Mesendoderm (in vitro differentiated cells): ENCODE data around the gene CCDC138. TPM values are rescaled to one million over a fixed set of nuclear protein-coding genes. Genes with fewer than 3 reads are reported as not detected.
"Not testable (repeated sequence)": the region's sequence is repeated elsewhere in the genome, so short reads cannot be mapped to it uniquely, and the experiment has no call there.

ENCODE experiments used
- DNase-seq: peaks from one replicate; pipeline ENCODE4 v3.0.0; 2013
- H2AK5ac ChIP-seq: 2 replicates; pipeline ENCODE4 v1.6.1; 2013; ENCODE audit warnings: low read length, inconsistent platforms
- H2BK120ac ChIP-seq: 2 replicates; pipeline ENCODE4 v1.6.1; 2013; ENCODE audit warnings: low read depth, mild to moderate bottlenecking, low read length, moderate library complexity, mixed read lengths
- H2BK15ac ChIP-seq: replicated peaks from 2 replicates; pipeline ENCODE4 v1.6.1; 2013; ENCODE audit warnings: low read depth, mild to moderate bottlenecking, moderate library complexity
- H2BK5ac ChIP-seq: 2 replicates; pipeline ENCODE4 v1.6.1; 2013; ENCODE audit warnings: low read length, inconsistent platforms
- H3K18ac ChIP-seq: 2 replicates; pipeline ENCODE4 v1.6.1; 2013; ENCODE audit warnings: mild to moderate bottlenecking, low read length, mixed read lengths
- H3K23ac ChIP-seq: one replicate; pipeline ENCODE4 v1.6.1; 2013; ENCODE audit warnings: low read length
- H3K27ac ChIP-seq: 2 replicates; pipeline ENCODE4 v1.5.1; 2013; ENCODE audit warnings: low read depth, mild to moderate bottlenecking, inconsistent platforms, low read length, moderate library complexity
- H3K27me3 ChIP-seq: 2 replicates; pipeline ENCODE4 v1.6.1; 2013; ENCODE audit warnings: low read length, control low read depth, mild to moderate bottlenecking, inconsistent platforms; ENCODE audit not compliant: insufficient read depth, poor library complexity
- H3K36me3 ChIP-seq: 2 replicates; pipeline ENCODE4 v1.6.1; 2013; ENCODE audit warnings: low read length, inconsistent platforms; ENCODE audit not compliant: control insufficient read depth, insufficient read depth
- H3K4ac ChIP-seq: one replicate; pipeline ENCODE4 v1.6.1; 2013; ENCODE audit warnings: low read depth, mild to moderate bottlenecking, low read length, moderate library complexity
- H3K4me1 ChIP-seq: 2 replicates; pipeline ENCODE4 v1.6.1; 2013; ENCODE audit warnings: low read depth, low read length, inconsistent platforms; ENCODE audit not compliant: control insufficient read depth
- H3K4me2 ChIP-seq: 2 replicates; pipeline ENCODE4 v1.6.1; 2013; ENCODE audit warnings: low read length
- H3K4me3 ChIP-seq: 2 replicates; pipeline ENCODE4 v1.5.1; 2013; ENCODE audit warnings: mild to moderate bottlenecking, low read length
- H3K56ac ChIP-seq: one replicate; pipeline ENCODE4 v1.6.1; 2013; ENCODE audit warnings: low read length
- H3K79me1 ChIP-seq: 2 replicates; pipeline ENCODE4 v1.6.1; 2013; ENCODE audit warnings: low read length, inconsistent platforms
- H3K79me2 ChIP-seq: 2 replicates; pipeline ENCODE4 v1.6.1; 2013; ENCODE audit warnings: mild to moderate bottlenecking, low read length; ENCODE audit not compliant: control insufficient read depth, insufficient read depth
- H3K9ac ChIP-seq: 2 replicates; pipeline ENCODE4 v1.6.1; 2013; ENCODE audit warnings: low read length, inconsistent platforms
- H4K5ac ChIP-seq: one replicate; pipeline ENCODE4 v1.6.1; 2013; ENCODE audit warnings: low read length
- H4K8ac ChIP-seq: one replicate; pipeline ENCODE4 v1.6.1; 2013; ENCODE audit warnings: low read depth, mild to moderate bottlenecking, control low read depth, low read length, moderate library complexity
- WGBS: extraction: QIAGEN DNeasy Blood & Tissue Kit; methylation state at CpG from one replicate; pipeline ENCODE4 v1.1.7; 2013; ENCODE audit warnings: low lambda C conversion rate, missing lambda C conversion rate; ENCODE audit not compliant: insufficient coverage; ENCODE audit errors: extremely low coverage; 5-methylcytosine and 5-hydroxymethylcytosine counted together
- polyA plus RNA-seq, 2 experiments: library from polyadenylated mRNA; stranded (reverse); fragments of 200-250 nt; gene quantifications; one replicate each; pipeline ENCODE4 v1.2.3, GENCODE V29; 2013

The CCDC138 gene
- polyA plus RNA-seq (2013, experiment 1 of 2) = 19.4 TPM
- polyA plus RNA-seq (2013, experiment 2 of 2) = 19.5 TPM

- Histone ChIP-seq H3K18ac (no peak within 1 kb of the TSS), H3K79me1 (no peaks in the 10 kb centered on the region), H4K5ac (no peak within 1 kb of the TSS), H2BK5ac (no peak within 1 kb of the TSS), H2BK120ac (no peak within 1 kb of the TSS), H3K4me3 (peak within 1 kb of the TSS; percentile 77), H3K4me1 (no peaks in the 10 kb centered on the region), H3K27me3 (no peaks in the 10 kb centered on the region), H3K4ac (no peak within 1 kb of the TSS), H2AK5ac (no peak within 1 kb of the TSS), H3K36me3 (peaks cover 2% of the 10 kb centered on the region), H3K23ac (no peak within 1 kb of the TSS), H3K9ac (peak within 1 kb of the TSS; percentile 84), H4K8ac (no peak within 1 kb of the TSS), H3K79me2 (peaks cover 5% of the 10 kb centered on the region), H3K56ac (peak within 1 kb of the TSS; percentile 94), H2BK15ac (no peak within 1 kb of the TSS), H3K27ac (peak within 1 kb of the TSS; percentile 75), H3K4me2 (peak within 1 kb of the TSS; percentile 89)
- peak; percentile 96 for DNase-seq
- WGBS = no CpG with 5 or more reads among the region's 78 CpGs
These were observed at the start of gene CCDC138 for GRCh38 chr2:108786354-108787215. TSS of gene CCDC138 (plus strand) at chr2:108786771. CDS start at chr2:108786823, 52 bp downstream.

DNA sequence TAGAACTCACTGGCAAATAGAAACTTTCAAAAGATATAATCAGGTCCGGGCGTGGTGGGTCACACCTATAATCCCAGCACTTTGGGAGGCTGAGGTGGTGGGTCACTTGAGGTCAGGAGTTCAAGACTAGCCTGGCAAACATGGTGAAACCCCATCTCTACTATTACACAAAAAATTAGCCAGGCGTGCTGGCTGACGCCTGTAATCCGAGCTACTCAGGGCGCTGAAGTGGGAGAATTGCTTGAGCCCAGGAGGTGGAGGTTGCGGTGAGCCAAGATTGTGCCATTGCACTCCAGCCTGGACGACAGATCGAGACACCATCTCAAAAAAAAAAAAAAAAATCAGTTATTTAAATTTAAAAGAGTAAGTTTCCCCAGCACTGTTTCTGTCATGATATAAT lies 28.6 kb upstream of the CCDC138 start:
- not testable (repeated sequence) for H3K36me3 ChIP-seq

DNA sequence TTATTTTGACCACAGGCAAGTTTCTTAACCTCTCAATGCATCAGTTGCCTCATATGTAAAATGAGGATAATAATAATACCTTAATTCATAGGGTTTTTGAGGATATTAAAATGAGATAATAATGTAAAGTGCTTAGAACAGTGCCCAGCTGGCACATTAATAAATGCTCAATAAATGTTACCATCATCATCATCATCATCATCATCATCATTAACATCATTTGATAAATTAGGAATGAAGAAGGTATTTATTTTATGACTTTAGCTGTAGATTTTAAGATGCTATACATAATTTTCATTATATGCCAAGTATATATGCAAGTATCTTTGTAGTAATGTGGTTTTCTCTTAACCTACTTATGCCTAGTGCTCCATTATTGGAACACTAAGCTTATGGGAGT lies 24.0 kb upstream of the CCDC138 start:
- H3K79me1 ChIP-seq, H2AK5ac ChIP-seq, H3K4me3 ChIP-seq, H3K27me3 ChIP-seq, H3K4ac ChIP-seq, H3K79me2 ChIP-seq, H2BK5ac ChIP-seq, H3K9ac ChIP-seq, H3K18ac ChIP-seq, H3K4me2 ChIP-seq, DNase-seq, H3K4me1 ChIP-seq, H2BK120ac ChIP-seq, H4K5ac ChIP-seq, H2BK15ac ChIP-seq, H3K27ac ChIP-seq, H4K8ac ChIP-seq, H3K56ac ChIP-seq, H3K23ac ChIP-seq: not testable (repeated sequence)
- peaks cover 12% of the 10 kb centered on the region for H3K36me3 ChIP-seq

More for the DNA sequence above, 28.6 kb upstream of the CCDC138 start:
- H2AK5ac ChIP-seq, H3K23ac ChIP-seq, H2BK120ac ChIP-seq, DNase-seq, H4K5ac ChIP-seq, H3K27ac ChIP-seq, H3K79me1 ChIP-seq, H3K4me2 ChIP-seq, H3K56ac ChIP-seq, H3K18ac ChIP-seq, H3K9ac ChIP-seq, H3K27me3 ChIP-seq, H3K4me1 ChIP-seq, H2BK5ac ChIP-seq, H2BK15ac ChIP-seq, H3K4ac ChIP-seq, H3K79me2 ChIP-seq, H3K4me3 ChIP-seq, H4K8ac ChIP-seq: not testable (repeated sequence)
- no CpG with 5 or more reads among the region's 9 CpGs for WGBS

DNA sequence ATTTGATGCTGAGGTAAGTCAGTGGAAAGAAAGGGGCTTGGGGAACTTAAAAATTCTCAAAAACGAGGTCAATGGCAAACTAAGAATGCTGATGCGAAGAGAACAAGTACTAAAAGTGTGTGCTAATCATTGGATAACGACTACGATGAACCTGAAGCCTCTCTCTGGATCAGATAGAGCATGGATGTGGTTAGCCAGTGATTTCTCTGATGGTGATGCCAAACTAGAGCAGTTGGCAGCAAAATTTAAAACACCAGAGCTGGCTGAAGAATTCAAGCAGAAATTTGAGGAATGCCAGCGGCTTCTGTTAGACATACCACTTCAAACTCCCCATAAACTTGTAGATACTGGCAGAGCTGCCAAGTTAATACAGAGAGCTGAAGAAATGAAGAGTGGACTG lies 19.9 kb upstream of the CCDC138 start:
- H3K27me3 ChIP-seq, H3K18ac ChIP-seq, H3K4ac ChIP-seq, H3K9ac ChIP-seq, H2BK15ac ChIP-seq, H2AK5ac ChIP-seq, H4K8ac ChIP-seq, DNase-seq, H3K4me2 ChIP-seq, H3K79me2 ChIP-seq, H3K23ac ChIP-seq, H3K27ac ChIP-seq, H3K79me1 ChIP-seq, H3K56ac ChIP-seq, H2BK120ac ChIP-seq, H4K5ac ChIP-seq, H2BK5ac ChIP-seq, H3K4me1 ChIP-seq, H3K4me3 ChIP-seq: not testable (repeated sequence)
- no CpG with 5 or more reads among the region's 5 CpGs for WGBS
- H3K36me3 ChIP-seq = peaks cover 12% of the 10 kb centered on the region

GRCh38 chr2:108767859-108768258 lies 18.7 kb upstream of the CCDC138 start:
- H3K79me2 ChIP-seq, H2AK5ac ChIP-seq, H2BK5ac ChIP-seq, H2BK120ac ChIP-seq, H3K4me3 ChIP-seq, H3K4ac ChIP-seq, H3K9ac ChIP-seq, H4K5ac ChIP-seq, H3K27me3 ChIP-seq, H3K79me1 ChIP-seq, H2BK15ac ChIP-seq, H3K27ac ChIP-seq, H4K8ac ChIP-seq, H3K4me1 ChIP-seq, H3K18ac ChIP-seq, H3K56ac ChIP-seq, H3K23ac ChIP-seq, DNase-seq, H3K4me2 ChIP-seq: not testable (repeated sequence)
- peaks cover 12% of the 10 kb centered on the region for H3K36me3 ChIP-seq
- WGBS = no CpG with 5 or more reads among the region's 2 CpGs

DNA sequence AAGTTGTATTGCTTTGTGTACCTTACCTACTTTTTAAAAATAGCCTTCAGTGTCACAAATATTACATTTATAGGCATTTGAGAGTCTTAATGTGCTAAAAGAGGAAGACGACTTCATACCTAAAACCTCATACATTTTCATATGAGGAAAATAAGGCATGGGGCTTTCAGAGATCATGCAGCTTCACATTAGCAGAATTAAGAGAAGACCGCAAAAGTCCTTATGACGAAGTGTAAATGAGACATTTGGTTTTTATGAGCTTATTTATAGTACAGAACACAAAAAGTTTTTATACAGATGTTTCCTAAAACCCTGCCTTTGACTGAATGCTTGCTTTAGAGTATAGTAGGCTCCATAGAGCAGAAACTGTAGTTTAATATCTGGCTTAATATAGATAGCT lies 10.1 kb upstream of the CCDC138 start:
- no peak overlapping the region for H2AK5ac ChIP-seq
- no peak overlapping the region for H3K4ac ChIP-seq
- H3K18ac ChIP-seq = no peak overlapping the region
- H2BK120ac ChIP-seq = no peak overlapping the region
- WGBS = no CpG with 5 or more reads among the region's 3 CpGs
- no peak overlapping the region for H4K8ac ChIP-seq
- H3K56ac ChIP-seq = no peak overlapping the region
- H3K4me3 ChIP-seq = no peak overlapping the region
- H3K27ac ChIP-seq = no peak overlapping the region
- no peak overlapping the region for H3K23ac ChIP-seq
- H3K79me2 ChIP-seq = no peaks in the 10 kb centered on the region
- H3K79me1 ChIP-seq = no peaks in the 10 kb centered on the region
- H3K9ac ChIP-seq = no peak overlapping the region
- H3K4me1 ChIP-seq = no peaks in the 10 kb centered on the region
- H3K4me2 ChIP-seq = no peak overlapping the region
- no peaks in the 10 kb centered on the region for H3K36me3 ChIP-seq
- H2BK15ac ChIP-seq = no peak overlapping the region
- no peak overlapping the region for H2BK5ac ChIP-seq
- no peak overlapping the region for H4K5ac ChIP-seq
- no peak for DNase-seq
- H3K27me3 ChIP-seq = no peaks in the 10 kb centered on the region
